A673 (cell line): ENCODE measurements around the gene MUSK.

Source experiments
- EZH2 ChIP-seq: fragments of 200-600 bp; sonication (generic); IDR thresholded peaks from 2 replicates; pipeline ENCODE4 v1.6.1; 2017; ENCODE audit warnings: borderline replicate concordance, low read depth, mild to moderate bottlenecking, mixed read lengths, antibody characterized with exemption, low read length; ENCODE audit not compliant: poor library complexity, severe bottlenecking
- TF ChIP-seq, protein P1 (sequence below): fragments of 300-800, 200-600 bp; sonication (generic); conservative IDR thresholded peaks from 2 replicates; pipeline ENCODE4 v1.5.1; 2017; ENCODE audit warnings: low read depth, mild to moderate bottlenecking, antibody characterized with exemption, low read length, moderate library complexity, mixed read lengths

DNA sequence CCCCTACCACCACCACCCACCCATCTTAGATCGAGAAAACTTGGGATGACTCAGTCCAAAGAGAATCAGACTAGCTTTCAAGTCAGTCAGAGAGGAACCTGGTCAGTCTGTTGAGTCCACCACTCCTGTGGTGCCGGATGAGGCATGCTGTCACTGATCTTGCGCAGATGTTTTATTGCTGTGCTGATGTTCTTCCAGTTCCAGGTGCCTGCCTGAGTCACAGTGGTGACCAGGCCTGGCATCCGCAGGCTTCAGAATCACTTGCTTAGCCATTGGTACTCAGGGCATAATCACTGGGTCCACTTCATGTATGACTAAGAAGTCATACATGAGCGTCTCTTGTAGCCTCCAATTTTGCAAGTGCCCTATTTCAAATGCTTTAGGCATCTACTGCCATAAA lies 114.1 kb downstream of the MUSK start:
- TF ChIP-seq, protein P1, sequence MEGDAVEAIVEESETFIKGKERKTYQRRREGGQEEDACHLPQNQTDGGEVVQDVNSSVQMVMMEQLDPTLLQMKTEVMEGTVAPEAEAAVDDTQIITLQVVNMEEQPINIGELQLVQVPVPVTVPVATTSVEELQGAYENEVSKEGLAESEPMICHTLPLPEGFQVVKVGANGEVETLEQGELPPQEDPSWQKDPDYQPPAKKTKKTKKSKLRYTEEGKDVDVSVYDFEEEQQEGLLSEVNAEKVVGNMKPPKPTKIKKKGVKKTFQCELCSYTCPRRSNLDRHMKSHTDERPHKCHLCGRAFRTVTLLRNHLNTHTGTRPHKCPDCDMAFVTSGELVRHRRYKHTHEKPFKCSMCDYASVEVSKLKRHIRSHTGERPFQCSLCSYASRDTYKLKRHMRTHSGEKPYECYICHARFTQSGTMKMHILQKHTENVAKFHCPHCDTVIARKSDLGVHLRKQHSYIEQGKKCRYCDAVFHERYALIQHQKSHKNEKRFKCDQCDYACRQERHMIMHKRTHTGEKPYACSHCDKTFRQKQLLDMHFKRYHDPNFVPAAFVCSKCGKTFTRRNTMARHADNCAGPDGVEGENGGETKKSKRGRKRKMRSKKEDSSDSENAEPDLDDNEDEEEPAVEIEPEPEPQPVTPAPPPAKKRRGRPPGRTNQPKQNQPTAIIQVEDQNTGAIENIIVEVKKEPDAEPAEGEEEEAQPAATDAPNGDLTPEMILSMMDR, result no peak
- no peak for TF ChIP-seq EZH2
